Choroid plexus epithelial cell (primary cell): ENCODE measurements around the gene MLANA.

Source experiments
- DNase-seq: peaks from one replicate; pipeline ENCODE4 v3.0.0-alpha.2; 2010; ENCODE audit warnings: low read depth
- H3K4me3 ChIP-seq: 2 replicates; pipeline ENCODE4 v1.5.1; 2011; ENCODE audit warnings: low read depth, mild to moderate bottlenecking, control low read depth, low read length, moderate library complexity
- CTCF ChIP-seq: conservative IDR thresholded peaks from 2 replicates; pipeline ENCODE4 v1.5.1; 2011; ENCODE audit warnings: low read depth, mild to moderate bottlenecking, control low read depth, inconsistent platforms, low read length, moderate library complexity

Gene MLANA

GRCh38 chr9:5890641-5891040 lies at the start of gene MLANA:
TSS of gene MLANA (plus strand) at chr9:5890889. CDS start at chr9:5892475, 1,586 bp downstream.
- TF ChIP-seq CTCF, result no peak
- no peak for DNase-seq

GRCh38 chr9:5841771-5842573 lies 48.7 kb upstream of the MLANA start:
- no peak overlapping the region for H3K4me3 ChIP-seq
- TF ChIP-seq CTCF, result no peak
- DNase-seq, result no peak

More at GRCh38 chr9:5890641-5891040, at the start of gene MLANA:
- no peak within 1 kb of the TSS for H3K4me3 ChIP-seq

GRCh38 chr9:5842929-5843793 lies 47.5 kb upstream of the MLANA start:
- DNase-seq, result no peak
- H3K4me3 ChIP-seq, result no peak overlapping the region
- TF ChIP-seq CTCF, result no peak

GRCh38 chr9:5843794-5844471 lies 46.8 kb upstream of the MLANA start:
- DNase-seq, result peak; percentile 64
- TF ChIP-seq CTCF, result peak; percentile 3
- no peak overlapping the region for H3K4me3 ChIP-seq

- no peak overlapping the region for H3K4me3 ChIP-seq
- TF ChIP-seq CTCF, result no peak
- DNase-seq, result no peak
Measured at GRCh38 chr9:5845157-5845531, 45.5 kb upstream of the MLANA start.

- no peak for DNase-seq
- no peak for TF ChIP-seq CTCF
- no peak overlapping the region for H3K4me3 ChIP-seq
Measured at GRCh38 chr9:5846096-5846495, 44.6 kb upstream of the MLANA start.
